Measurements from ENCODE around the gene CUL7.
A peak's percentile ranks its signal among the peaks of the same experiment; 100 is the strongest.

GRCh38 chr6:43053545-43054205 is at the start of gene CUL7:
- TF ChIP-seq CTCF (IDR thresholded peaks at IDR 0.05; ENCODE audit: insufficient read depth, low read length) (no peak), GABPA (IDR thresholded peaks at IDR 0.05; ENCODE audit: low read depth) (peak; percentile 85), POLR2AphosphoS5 (IDR thresholded peaks at IDR 0.05; ENCODE audit: low read depth) (peak; percentile 96)

Measured in HL-60 (cell line).